GM21529 (cell line): ENCODE results near the gene MCOLN1.
"Not testable (repeated sequence)": the region's sequence is repeated elsewhere in the genome, so short reads cannot be mapped to it uniquely, and the experiment has no call there.

Experiments
- ATAC-seq: cut with Tn5 transposase; IDR thresholded peaks from one replicate; pipeline ENCODE4 v1.9.1; 2021; ENCODE audit not compliant: unreplicated experiment

The MCOLN1 gene

GRCh38 chr19:7565332-7565731 lies 42.9 kb downstream of the MCOLN1 start:
- ATAC-seq, result no peak

DNA sequence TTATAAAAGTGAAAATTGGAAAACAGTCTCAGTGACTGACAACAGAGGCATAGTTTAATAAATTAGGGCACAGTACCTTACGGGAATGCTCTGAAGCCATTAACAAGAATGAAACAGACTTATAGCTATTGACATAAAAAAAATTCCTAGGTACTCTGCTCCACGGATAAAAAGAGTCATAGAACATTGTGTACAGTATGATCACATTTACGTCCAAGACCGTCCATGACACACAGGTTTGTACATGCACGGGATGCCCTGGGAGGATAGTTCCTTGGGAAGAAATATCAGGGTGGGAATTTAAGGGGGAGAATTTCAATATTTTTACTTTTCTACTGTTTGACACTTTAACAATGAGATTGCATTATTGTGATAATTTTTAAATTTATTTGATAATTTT lies 48.3 kb downstream of the MCOLN1 start:
- no peak for ATAC-seq

- no peak for ATAC-seq
Measured at GRCh38 chr19:7575434-7576040, 53.1 kb downstream of the MCOLN1 start.

DNA sequence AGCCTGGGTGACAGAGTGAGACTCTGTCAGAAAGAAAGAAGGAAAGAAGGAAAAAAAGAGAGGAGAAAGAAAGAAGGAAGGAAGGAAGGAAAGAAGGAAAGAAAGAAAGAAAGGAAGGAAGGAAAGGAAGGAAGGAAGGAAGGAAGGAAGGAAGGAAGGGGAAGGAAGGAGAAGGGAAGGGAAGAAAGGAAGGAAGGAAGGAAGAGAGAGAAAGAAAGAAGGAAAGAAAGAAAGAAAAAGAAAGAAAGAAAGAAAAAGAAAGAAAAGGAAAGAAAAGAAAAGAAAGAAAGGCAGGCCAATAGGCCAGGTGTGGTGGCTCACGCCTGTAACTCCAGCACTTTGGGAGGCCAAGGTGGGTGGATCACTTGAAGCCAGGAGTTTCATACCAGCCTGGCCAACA lies 55.0 kb downstream of the MCOLN1 start:
- ATAC-seq, result not testable (repeated sequence)

GRCh38 chr19:7578127-7578526 lies 55.7 kb downstream of the MCOLN1 start:
- no peak for ATAC-seq

DNA sequence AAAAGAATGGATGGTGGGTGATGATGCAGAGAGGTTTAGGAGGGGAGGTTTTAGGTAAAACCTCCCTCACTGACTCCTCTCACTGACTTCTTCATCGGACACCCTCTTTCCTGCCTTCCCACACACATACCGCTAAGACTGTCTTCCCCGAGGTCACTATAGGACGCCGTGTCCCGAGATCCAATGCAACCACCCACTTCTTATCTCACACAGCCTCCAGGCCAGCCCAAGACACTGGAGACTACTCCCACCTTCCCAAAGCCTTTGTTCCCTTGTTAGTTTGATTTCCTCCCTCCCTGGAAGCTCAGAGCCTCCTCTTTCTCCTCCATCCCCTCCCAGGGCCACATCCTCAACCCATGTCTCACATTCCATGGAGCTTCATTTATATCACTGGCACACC lies 56.8 kb downstream of the MCOLN1 start:
- ATAC-seq, result no peak

- ATAC-seq, result no peak
Measured at GRCh38 chr19:7582446-7582845, 60.0 kb downstream of the MCOLN1 start.
